HL-60 (cell line): Measurements from ENCODE around the gene PRDM16.

Experiments used
- DNase-seq, 2 experiments: peaks; one replicate each; pipeline ENCODE4 v3.0.0-alpha.2; 2010 to 2020; ENCODE audit warnings: low read depth in 1 of 2, low spot score in 1 of 2
- H3K27ac ChIP-seq: fragments of 250-450 bp; sonication (Bioruptor Pico); replicated peaks from 2 replicates; pipeline ENCODE4 v1.5.1; 2020; ENCODE audit warnings: mild to moderate bottlenecking, moderate library complexity
- H3K27me3 ChIP-seq: fragments of 250-450 bp; sonication (Bioruptor Pico); 2 replicates; pipeline ENCODE4 v1.5.1; 2021; ENCODE audit warnings: mild to moderate bottlenecking, moderate library complexity; ENCODE audit not compliant: insufficient read depth, poor library complexity, severe bottlenecking
- H3K4me3 ChIP-seq: replicated peaks from 2 replicates; pipeline ENCODE4 v1.5.1; 2011; ENCODE audit warnings: mild to moderate bottlenecking, control low read depth, low read length; ENCODE audit not compliant: insufficient read depth
- GABPA ChIP-seq: IDR thresholded peaks from 2 replicates; pipeline ENCODE4 v1.6.1; 2012; ENCODE audit warnings: low read depth
- POLR2AphosphoS5 ChIP-seq: IDR thresholded peaks from 2 replicates; pipeline ENCODE4 v1.6.1; 2012; ENCODE audit warnings: low read depth
- SPI1 ChIP-seq: IDR thresholded peaks from 2 replicates; pipeline ENCODE4 v1.6.1; 2012; ENCODE audit warnings: low read depth, mild to moderate bottlenecking, borderline replicate concordance
- TF ChIP-seq, protein P1 (sequence below): IDR thresholded peaks from 2 replicates; pipeline ENCODE4 v1.6.1; 2012; ENCODE audit warnings: low read depth; ENCODE audit not compliant: insufficient replicate concordance
- TF ChIP-seq, protein P2 (sequence below): IDR thresholded peaks from one replicate; pipeline ENCODE4 v1.5.1; 2011; ENCODE audit warnings: low read length, control low read depth, inconsistent platforms; ENCODE audit not compliant: insufficient read depth

PRDM16 gene

DNA sequence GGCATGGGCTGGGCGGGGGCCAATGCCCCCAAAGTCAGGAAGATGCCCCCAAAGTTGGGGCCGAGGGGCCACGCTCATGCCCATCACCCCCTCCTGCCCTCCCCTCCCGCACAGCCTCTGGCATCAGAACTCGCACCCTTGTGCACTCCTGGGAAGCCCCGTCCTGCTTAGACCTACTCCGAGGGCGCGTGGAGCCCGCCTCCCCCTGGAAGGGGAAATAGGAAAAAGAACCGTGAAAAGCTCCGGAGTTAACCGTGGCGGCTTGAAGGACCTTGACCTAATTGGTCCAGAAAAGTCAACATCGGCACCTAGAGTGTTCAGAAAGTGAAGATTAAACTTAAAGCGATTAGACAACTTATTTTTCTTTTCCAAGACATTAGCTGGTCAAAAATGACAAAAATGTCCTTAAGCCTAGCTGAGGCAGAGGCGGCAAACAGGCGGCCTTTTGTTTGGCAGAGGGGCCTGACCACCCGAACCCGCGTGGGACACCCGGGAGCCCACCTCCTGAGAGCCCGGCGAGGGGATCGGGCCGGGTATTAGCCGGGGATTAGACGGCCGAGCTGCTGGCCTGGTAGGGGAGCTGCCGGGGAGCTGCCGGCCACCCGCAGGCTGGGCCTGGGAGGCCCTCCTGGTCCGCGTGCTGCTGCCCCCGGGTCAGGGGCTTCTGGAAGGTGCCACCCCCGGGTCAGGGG lies 65.5 kb downstream of the PRDM16 start:
- TF ChIP-seq, protein P1, sequence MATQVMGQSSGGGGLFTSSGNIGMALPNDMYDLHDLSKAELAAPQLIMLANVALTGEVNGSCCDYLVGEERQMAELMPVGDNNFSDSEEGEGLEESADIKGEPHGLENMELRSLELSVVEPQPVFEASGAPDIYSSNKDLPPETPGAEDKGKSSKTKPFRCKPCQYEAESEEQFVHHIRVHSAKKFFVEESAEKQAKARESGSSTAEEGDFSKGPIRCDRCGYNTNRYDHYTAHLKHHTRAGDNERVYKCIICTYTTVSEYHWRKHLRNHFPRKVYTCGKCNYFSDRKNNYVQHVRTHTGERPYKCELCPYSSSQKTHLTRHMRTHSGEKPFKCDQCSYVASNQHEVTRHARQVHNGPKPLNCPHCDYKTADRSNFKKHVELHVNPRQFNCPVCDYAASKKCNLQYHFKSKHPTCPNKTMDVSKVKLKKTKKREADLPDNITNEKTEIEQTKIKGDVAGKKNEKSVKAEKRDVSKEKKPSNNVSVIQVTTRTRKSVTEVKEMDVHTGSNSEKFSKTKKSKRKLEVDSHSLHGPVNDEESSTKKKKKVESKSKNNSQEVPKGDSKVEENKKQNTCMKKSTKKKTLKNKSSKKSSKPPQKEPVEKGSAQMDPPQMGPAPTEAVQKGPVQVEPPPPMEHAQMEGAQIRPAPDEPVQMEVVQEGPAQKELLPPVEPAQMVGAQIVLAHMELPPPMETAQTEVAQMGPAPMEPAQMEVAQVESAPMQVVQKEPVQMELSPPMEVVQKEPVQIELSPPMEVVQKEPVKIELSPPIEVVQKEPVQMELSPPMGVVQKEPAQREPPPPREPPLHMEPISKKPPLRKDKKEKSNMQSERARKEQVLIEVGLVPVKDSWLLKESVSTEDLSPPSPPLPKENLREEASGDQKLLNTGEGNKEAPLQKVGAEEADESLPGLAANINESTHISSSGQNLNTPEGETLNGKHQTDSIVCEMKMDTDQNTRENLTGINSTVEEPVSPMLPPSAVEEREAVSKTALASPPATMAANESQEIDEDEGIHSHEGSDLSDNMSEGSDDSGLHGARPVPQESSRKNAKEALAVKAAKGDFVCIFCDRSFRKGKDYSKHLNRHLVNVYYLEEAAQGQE: no peak
- TF ChIP-seq SPI1: no peak
- TF ChIP-seq POLR2AphosphoS5: no peak
- no peak for DNase-seq
- Histone ChIP-seq H3K4me3 (no peak overlapping the region), H3K27ac (no peak overlapping the region), H3K27me3 (no peaks in the 10 kb centered on the region)

DNA sequence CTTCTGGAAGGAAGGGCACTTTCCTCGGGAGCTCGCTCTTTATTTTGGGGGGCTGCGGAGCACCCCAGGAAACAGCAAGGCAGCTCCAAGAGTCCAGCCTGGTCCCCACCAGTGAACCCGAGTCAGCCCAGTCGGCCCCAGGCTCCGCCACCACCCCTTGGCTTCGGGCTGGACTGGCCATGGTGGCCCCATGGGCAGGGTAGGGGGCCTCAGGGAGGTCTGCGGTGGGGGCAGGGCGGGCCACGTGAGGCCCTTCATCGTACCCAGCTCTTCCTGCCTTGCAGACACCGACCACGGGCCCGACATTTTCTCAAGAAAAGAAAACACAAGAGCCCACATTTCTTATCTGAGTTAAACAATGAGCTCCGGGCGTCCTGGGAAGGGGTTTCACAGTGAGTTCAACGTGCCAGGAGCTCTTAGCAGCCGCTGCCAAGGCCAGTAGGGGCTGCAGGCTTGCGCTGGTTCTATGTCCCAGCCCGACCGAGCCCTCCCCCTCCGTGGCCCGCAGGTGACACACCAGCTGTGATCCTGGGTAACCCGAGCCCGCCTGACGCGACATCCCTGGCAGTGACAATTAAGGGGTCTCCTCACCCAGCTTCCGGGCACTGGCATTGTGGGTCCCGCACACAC lies 66.2 kb downstream of the PRDM16 start:
- TF ChIP-seq, protein P2, sequence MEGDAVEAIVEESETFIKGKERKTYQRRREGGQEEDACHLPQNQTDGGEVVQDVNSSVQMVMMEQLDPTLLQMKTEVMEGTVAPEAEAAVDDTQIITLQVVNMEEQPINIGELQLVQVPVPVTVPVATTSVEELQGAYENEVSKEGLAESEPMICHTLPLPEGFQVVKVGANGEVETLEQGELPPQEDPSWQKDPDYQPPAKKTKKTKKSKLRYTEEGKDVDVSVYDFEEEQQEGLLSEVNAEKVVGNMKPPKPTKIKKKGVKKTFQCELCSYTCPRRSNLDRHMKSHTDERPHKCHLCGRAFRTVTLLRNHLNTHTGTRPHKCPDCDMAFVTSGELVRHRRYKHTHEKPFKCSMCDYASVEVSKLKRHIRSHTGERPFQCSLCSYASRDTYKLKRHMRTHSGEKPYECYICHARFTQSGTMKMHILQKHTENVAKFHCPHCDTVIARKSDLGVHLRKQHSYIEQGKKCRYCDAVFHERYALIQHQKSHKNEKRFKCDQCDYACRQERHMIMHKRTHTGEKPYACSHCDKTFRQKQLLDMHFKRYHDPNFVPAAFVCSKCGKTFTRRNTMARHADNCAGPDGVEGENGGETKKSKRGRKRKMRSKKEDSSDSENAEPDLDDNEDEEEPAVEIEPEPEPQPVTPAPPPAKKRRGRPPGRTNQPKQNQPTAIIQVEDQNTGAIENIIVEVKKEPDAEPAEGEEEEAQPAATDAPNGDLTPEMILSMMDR: no peak
- TF ChIP-seq GABPA (no peak), POLR2AphosphoS5 (no peak), SPI1 (no peak)
- TF ChIP-seq, protein P1: no peak
- no peak overlapping the region for H3K27ac ChIP-seq
- no peaks in the 10 kb centered on the region for H3K27me3 ChIP-seq
- no peak overlapping the region for H3K4me3 ChIP-seq
- no peak for DNase-seq

DNA sequence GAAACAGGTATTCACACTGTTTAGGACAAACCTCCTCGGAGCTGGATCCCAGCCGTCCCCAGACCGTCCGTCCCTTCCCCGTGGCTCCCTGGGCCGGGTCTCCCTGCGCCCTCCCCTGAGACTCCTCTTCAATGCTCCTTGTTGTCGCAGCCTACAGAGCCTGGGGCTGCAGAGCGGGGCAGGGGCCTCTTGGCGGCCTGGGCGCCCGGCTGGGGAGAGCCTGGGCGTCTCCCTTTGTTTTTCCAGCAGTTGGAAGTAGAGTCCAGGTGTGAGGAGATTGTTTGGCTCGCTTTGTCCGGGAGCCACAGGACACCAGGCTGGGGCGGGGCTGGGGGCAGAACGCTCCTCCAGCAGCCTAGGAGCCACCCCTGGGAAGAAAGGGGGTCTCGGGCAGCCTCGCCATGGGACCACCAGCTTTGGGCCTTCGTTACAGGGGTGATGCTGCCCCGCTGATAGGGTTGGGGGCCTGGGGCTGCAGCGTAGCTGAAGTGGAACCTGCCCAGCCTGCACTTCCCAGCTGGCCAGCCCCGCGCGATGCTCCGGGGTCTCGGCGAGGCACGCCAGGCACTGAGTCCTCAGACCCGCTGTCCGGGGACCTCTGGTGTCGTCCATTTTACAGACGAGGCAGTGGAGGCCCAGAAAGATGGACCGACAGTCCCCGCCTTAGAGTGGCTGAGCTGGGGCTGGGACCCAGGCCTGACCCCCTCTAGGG lies 66.9 kb downstream of the PRDM16 start:
- TF ChIP-seq, protein P2: no peak
- no peak for TF ChIP-seq GABPA
- TF ChIP-seq, protein P1: no peak
- no peak for TF ChIP-seq POLR2AphosphoS5
- no peak for TF ChIP-seq SPI1
- DNase-seq: no peak
- Histone ChIP-seq H3K27ac (no peak overlapping the region), H3K4me3 (no peak overlapping the region), H3K27me3 (no peaks in the 10 kb centered on the region)
